ENCODE measurements around the gene ADGB. TPM values are rescaled to one million over a fixed set of nuclear protein-coding genes. Genes with fewer than 3 reads are reported as not detected.
"Not testable (repeated sequence)": the region's sequence is repeated elsewhere in the genome, so short reads cannot be mapped to it uniquely, and the experiment has no call there.

The ADGB gene
- total RNA-seq, 4 donors from 2014 or later = not detected

DNA sequence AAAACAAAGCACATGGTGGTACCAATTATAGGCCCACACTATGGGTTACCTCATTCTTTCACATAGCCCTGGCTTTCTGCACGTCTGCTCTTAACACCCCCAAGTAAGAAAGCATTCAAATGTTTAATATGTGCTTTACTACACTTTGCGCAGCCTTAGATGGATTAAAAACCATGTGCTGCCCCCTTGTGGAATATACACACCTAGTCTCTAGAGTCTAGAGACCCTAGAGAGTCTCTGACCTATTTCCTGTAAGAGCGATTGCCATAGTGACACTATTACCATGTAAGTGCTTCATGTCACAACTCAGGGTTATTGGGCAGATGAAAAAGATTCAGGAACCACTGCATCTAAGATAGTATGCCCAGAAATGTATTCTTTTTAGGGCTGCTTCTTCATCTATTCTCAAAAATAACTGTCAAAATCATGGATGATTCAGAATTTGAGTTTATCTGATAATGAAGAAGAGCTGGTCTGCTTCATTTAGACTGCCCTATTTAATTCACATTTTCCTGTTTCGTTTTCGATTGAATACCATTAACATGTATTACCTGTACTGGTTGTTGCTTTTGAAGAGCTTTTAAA lies 186.3 kb downstream of the ADGB start:
- TF ChIP-seq POLR2A (IDR thresholded peaks at IDR 0.05) (no peak), CTCF (IDR thresholded peaks at IDR 0.05 in 4 of 5, conservative IDR thresholded peaks at IDR 0.05 in 1 of 5) (peak in 2 of 5 experiments; percentile 9 to 36)
- no peak overlapping the region for H3K27ac ChIP-seq
- H3K9me3 ChIP-seq = no peaks in the 10 kb centered on the region

GRCh38 chr6:146787876-146788508 lies 189.2 kb downstream of the ADGB start:
- no peak for TF ChIP-seq POLR2A (IDR thresholded peaks at IDR 0.05)
- TF ChIP-seq CTCF (IDR thresholded peaks at IDR 0.05 in 4 of 5, conservative IDR thresholded peaks at IDR 0.05 in 1 of 5) = no peak
- no peak for ATAC-seq
- in situ Hi-C loops (cut with MboI; ENCODE audit: low sequenced_read_pairs in 4 of 4) = no loop called here

More for the DNA sequence above, 186.3 kb downstream of the ADGB start:
- H3K27me3 ChIP-seq = no peaks in the 10 kb centered on the region
- intact Hi-C loops (cut with DNase I; ENCODE audit: low total_unique reads) = no loop called here
- DNase-seq (no peak), ATAC-seq (no peak)
- in situ Hi-C loops (cut with MboI; ENCODE audit: low sequenced_read_pairs in 4 of 4) = no loop called here
- H3K4me3 ChIP-seq = no peak overlapping the region
- no peaks in the 10 kb centered on the region for H3K4me1 ChIP-seq
- no peaks in the 10 kb centered on the region for H3K36me3 ChIP-seq

DNA sequence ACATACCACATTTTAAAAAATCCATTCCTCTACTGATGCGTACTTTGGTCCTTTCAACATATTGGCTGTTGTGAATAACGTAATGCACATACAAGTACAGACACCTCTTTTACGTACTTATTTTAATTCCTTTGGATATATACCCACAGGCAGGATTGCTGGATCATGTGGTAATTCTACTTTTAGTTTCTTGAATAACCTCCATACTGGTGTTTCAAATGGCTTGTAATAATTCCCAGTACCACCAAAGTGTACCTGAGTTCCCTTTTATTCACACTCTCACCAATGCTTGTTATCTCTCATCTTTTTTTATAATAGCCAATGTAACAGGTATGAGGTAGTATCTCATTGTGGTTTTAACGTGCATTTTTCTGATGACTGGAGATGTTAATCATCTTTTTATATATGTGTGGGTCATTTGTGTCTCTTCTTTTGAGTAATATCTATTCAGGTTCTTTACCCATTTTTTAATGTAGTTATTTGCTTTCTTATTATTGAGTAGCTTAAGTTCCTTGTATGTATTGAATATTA lies 191.9 kb downstream of the ADGB start:
- no peak overlapping the region for H3K4me3 ChIP-seq
- no peaks in the 10 kb centered on the region for H3K36me3 ChIP-seq
- ATAC-seq (no peak), DNase-seq (no peak)
- TF ChIP-seq CTCF (IDR thresholded peaks at IDR 0.05 in 4 of 5, conservative IDR thresholded peaks at IDR 0.05 in 1 of 5) (no peak), POLR2A (IDR thresholded peaks at IDR 0.05) (no peak)
- in situ Hi-C loops (cut with MboI; ENCODE audit: low sequenced_read_pairs in 4 of 4) = no loop called here
- no peaks in the 10 kb centered on the region for H3K4me1 ChIP-seq
- H3K27ac ChIP-seq = no peak overlapping the region
- intact Hi-C loops (cut with DNase I; ENCODE audit: low total_unique reads) = no loop called here
- H3K9me3 ChIP-seq = no peaks in the 10 kb centered on the region
- H3K27me3 ChIP-seq = no peaks in the 10 kb centered on the region

More at GRCh38 chr6:146787876-146788508, 189.2 kb downstream of the ADGB start:
- no peak overlapping the region for H3K27ac ChIP-seq
- no peak overlapping the region for H3K4me3 ChIP-seq
- no peaks in the 10 kb centered on the region for H3K27me3 ChIP-seq
- DNase-seq = no peak
- no peaks in the 10 kb centered on the region for H3K36me3 ChIP-seq
- H3K9me3 ChIP-seq = no peaks in the 10 kb centered on the region
- no peaks in the 10 kb centered on the region for H3K4me1 ChIP-seq
- intact Hi-C loops (cut with DNase I; ENCODE audit: low total_unique reads) = no loop called here

GRCh38 chr6:146791930-146792329 lies 193.2 kb downstream of the ADGB start:
- DNase-seq (no peak), ATAC-seq (no peak)
- no peaks in the 10 kb centered on the region for H3K27me3 ChIP-seq
- H3K9me3 ChIP-seq = no peaks in the 10 kb centered on the region
- no peak overlapping the region for H3K4me3 ChIP-seq
- in situ Hi-C loops (cut with MboI; ENCODE audit: low sequenced_read_pairs in 4 of 4) (no loop called here), intact Hi-C loops (cut with DNase I; ENCODE audit: low total_unique reads) (no loop called here)
- no peak overlapping the region for H3K27ac ChIP-seq
- no peak for TF ChIP-seq POLR2A (IDR thresholded peaks at IDR 0.05)
- TF ChIP-seq CTCF (IDR thresholded peaks at IDR 0.05 in 4 of 5, conservative IDR thresholded peaks at IDR 0.05 in 1 of 5) = no peak
- H3K4me1 ChIP-seq = no peaks in the 10 kb centered on the region
- H3K36me3 ChIP-seq = no peaks in the 10 kb centered on the region

DNA sequence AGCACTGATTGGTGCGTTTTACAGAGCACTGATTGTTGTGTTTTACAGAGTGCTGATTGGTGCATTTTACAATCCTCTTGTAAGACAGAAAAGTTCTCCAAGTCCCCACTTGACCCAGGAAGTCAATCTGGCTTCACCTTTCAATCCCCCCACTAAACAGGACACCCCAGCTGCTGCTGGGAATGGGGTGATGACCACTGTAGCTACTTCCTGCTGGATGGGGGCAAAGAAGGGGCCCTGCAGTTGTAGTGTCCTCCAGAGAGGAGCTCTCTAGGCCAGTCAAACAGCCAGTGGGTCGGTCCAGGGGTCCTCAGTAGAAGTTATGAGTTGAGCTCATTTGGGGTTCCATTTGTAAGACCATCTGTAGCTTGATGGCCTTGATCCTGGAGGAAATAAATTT lies 194.4 kb downstream of the ADGB start:
- H3K9me3 ChIP-seq; DNase-seq; H3K27me3 ChIP-seq; ATAC-seq; intact Hi-C loops (cut with DNase I; ENCODE audit: low total_unique reads); H3K36me3 ChIP-seq; in situ Hi-C loops (cut with MboI; ENCODE audit: low sequenced_read_pairs in 4 of 4); H3K27ac ChIP-seq; H3K4me1 ChIP-seq; H3K4me3 ChIP-seq: not testable (repeated sequence)

Measured in gastrocnemius medialis (tissue), 4 donors.